Mucosa of descending colon (tissue), 3 donors: ENCODE measurements around the gene PDZD11. TPM values are rescaled to one million over a fixed set of nuclear protein-coding genes. Genes with fewer than 3 reads are reported as not detected.
"Not testable (repeated sequence)": the region's sequence is repeated elsewhere in the genome, so short reads cannot be mapped to it uniquely, and the experiment has no call there.

Source experiments
- ATAC-seq: fragments of 200-7000 bp; cut with Tn5 transposase; one replicate; pipeline ENCODE4 v1.9.1; 2020; ENCODE audit warnings: mild to moderate bottlenecking, moderate library complexity
- DNase-seq, 3 donors: peaks; one replicate each; pipeline ENCODE4 v3.0.0-alpha.2; 2020
- H3K36me3 ChIP-seq: fragments of 200-600 bp; one replicate; pipeline ENCODE4 v1.8.0; 2021; ENCODE audit warnings: low read depth, mild to moderate bottlenecking
- H3K4me1 ChIP-seq: fragments of 200-600 bp; one replicate; pipeline ENCODE4 v1.8.0; 2021; ENCODE audit warnings: low read depth, mild to moderate bottlenecking
- H3K4me3 ChIP-seq: fragments of 200-600 bp; one replicate; pipeline ENCODE4 v1.8.0; 2021; ENCODE audit warnings: mild to moderate bottlenecking
- H3K9me3 ChIP-seq: fragments of 200-600 bp; one replicate; pipeline ENCODE4 v1.8.0; 2021; ENCODE audit warnings: mild to moderate bottlenecking
- CTCF ChIP-seq: fragments of 200-600 bp; IDR thresholded peaks from one replicate; pipeline ENCODE4 v1.8.0; 2022; ENCODE audit warnings: antibody characterized with exemption, mild to moderate bottlenecking
- intact Hi-C, 2 donors: fragments of 100-400 bp; cut with DNase I in 1 of 2; cut with micrococcal nuclease in 1 of 2; formaldehyde crosslinking; loops; one replicate each; pipeline versions ENCODE4 v1.11.0 to v1.11.1; 2022; cut with DNase I, micrococcal nuclease
- total RNA-seq, 3 donors: library from RNA; stranded (reverse); fragmentation: NEBNext Ultra II Directional in 2 of 3; extraction: Animal tissue kit (Norgen Biotek cat#: 25700) in 2 of 3; gene quantifications; one replicate each; pipeline versions ENCODE4 v1.2.1 to v1.2.4, GENCODE V29; 2021 to 2023
- donor health status: DM: no; HTN: no; CAD: no; lungs with moderate emphysema.
- donor health status: DM: no; HTN: no; CAD: no.
- donor health status: DM: no; HTN: yes; CAD: no.

Gene PDZD11
- total RNA-seq, 3 donors from 2014 or later = 34.1 to 47.5 (median 43.9) TPM

GRCh38 chrX:70292788-70293187, 3.1 kb upstream of the PDZD11 start:
- no peak for TF ChIP-seq CTCF

GRCh38 chrX:70289168-70289792, 447 bp downstream of the PDZD11 start:
- ATAC-seq (peak; percentile 20), DNase-seq (no peak)
- peaks cover 6% of the 10 kb centered on the region for H3K4me1 ChIP-seq
- intact Hi-C loops = no loop called here
- no peaks in the 10 kb centered on the region for H3K9me3 ChIP-seq
- H3K36me3 ChIP-seq = no peaks in the 10 kb centered on the region
- no peak for TF ChIP-seq CTCF
- H3K4me3 ChIP-seq = peak overlapping the region; percentile 22

More at GRCh38 chrX:70292788-70293187, 3.1 kb upstream of the PDZD11 start:
- Histone ChIP-seq H3K9me3 (no peaks in the 10 kb centered on the region), H3K4me1 (peaks cover 6% of the 10 kb centered on the region), H3K4me3 (no peak overlapping the region), H3K36me3 (no peaks in the 10 kb centered on the region)
- no peak for DNase-seq
- ATAC-seq = no peak
- intact Hi-C loops = no loop called here

- intact Hi-C loops = no loop called here
- DNase-seq = no peak
Observed at GRCh38 chrX:70281951-70282350, 7.8 kb downstream of the PDZD11 start, which contains the start of gene RAB41. Gene RAB41 (plus strand): TSS chrX:70282172. CDS start chrX:70282218, 46 bp downstream.

GRCh38 chrX:70280573-70280972, 9.2 kb downstream of the PDZD11 start:
- ATAC-seq (no peak), DNase-seq (no peak)
- Histone ChIP-seq H3K9me3 (no peaks in the 10 kb centered on the region), H3K36me3 (no peaks in the 10 kb centered on the region), H3K4me3 (no peak overlapping the region), H3K4me1 (no peaks in the 10 kb centered on the region)
- intact Hi-C loops = no loop called here
- TF ChIP-seq CTCF = no peak

More at GRCh38 chrX:70281951-70282350, 7.8 kb downstream of the PDZD11 start, which contains the start of gene RAB41:
- Histone ChIP-seq H3K4me1 (no peaks in the 10 kb centered on the region), H3K4me3 (no peak within 1 kb of the TSS), H3K9me3 (no peaks in the 10 kb centered on the region), H3K36me3 (no peaks in the 10 kb centered on the region)
- no peak for TF ChIP-seq CTCF
- ATAC-seq = no peak

GRCh38 chrX:70279081-70279480, 10.6 kb downstream of the PDZD11 start:
- Histone ChIP-seq H3K9me3 (no peaks in the 10 kb centered on the region), H3K36me3 (no peaks in the 10 kb centered on the region), H3K4me3 (no peak overlapping the region), H3K4me1 (no peaks in the 10 kb centered on the region)
- intact Hi-C loops = no loop called here
- no peak for ATAC-seq
- no peak for DNase-seq
- no peak for TF ChIP-seq CTCF

- H3K4me1 ChIP-seq, intact Hi-C loops, H3K4me3 ChIP-seq, ATAC-seq, H3K9me3 ChIP-seq, H3K36me3 ChIP-seq, DNase-seq: not testable (repeated sequence)
Observed at GRCh38 chrX:70274029-70274428, 15.7 kb downstream of the PDZD11 start.
